Measurements from ENCODE around the gene ASL. TPM values are rescaled to one million over a fixed set of nuclear protein-coding genes. Genes with fewer than 3 reads are reported as not detected.

Gene ASL
- total and polyA plus RNA-seq, 10 of the 15 experiments (the other 5 are each of a cell fraction or from before 2014, with no cell fraction given): 0.66 to 36.7 (median 28.8) TPM

DNA sequence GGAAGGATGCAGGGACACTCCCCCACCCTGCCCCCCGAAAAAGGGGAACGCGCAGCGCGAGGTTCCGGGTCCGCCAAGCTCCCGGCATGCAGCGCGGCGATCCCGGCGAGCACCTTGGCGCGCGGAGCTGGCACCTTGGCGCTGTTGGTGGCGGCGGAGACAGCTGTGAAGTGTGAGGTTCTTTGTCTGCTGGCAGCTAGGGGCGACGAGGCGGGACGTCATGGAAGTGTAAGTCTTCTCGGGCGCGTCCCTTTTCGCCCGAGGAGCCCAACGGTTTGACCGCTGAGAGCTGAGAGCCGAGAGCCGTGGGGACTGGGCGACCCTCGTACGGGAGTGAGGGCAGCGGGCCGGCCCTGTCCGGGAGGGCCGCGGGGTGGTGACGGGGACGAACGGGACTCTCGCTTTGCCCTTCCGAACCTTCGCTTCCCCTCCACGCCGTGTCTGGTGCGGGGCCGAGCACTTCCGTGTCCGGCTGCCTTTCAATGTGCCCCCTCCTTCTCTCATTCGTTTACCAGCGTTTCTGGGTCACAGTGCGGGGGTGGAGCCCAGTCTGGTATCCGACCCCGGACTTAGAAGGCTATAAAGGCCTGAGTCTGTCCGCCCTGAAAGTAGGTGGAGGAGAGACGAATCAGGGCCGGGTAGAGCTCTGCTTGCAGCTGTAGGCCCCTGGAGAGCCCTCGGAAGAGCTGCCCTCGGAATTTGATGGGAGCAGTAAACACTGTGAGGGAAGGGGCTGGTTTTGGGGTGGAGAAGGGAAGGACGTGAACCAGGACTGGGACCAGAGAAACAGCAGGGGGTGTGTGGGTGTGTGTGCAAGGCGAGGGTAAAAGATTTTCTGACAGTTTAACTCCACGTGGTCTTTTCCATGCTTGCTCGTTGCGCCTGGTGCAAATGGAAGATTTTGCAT is 39.4 kb downstream of the ASL start, which contains the start of gene CRCP (continued):
- TF ChIP-seq BCL3 (IDR thresholded peaks at IDR 0.05; ENCODE audit: borderline replicate concordance, insufficient read depth, low read depth, low read length, poor library complexity, severe bottlenecking) (peak; percentile 45), ZBTB11 (CRISPR knock-in tag; IDR thresholded peaks at IDR 0.05) (no peak), FOS (IDR thresholded peaks at IDR 0.05; ENCODE audit: borderline replicate concordance, extremely low read depth, insufficient read length) (no peak), ZNF207 (IDR thresholded peaks at IDR 0.05; ENCODE audit: borderline replicate concordance) (no peak), TCF7 (IDR thresholded peaks at IDR 0.05; ENCODE audit: borderline replicate concordance) (no peak), CREM (IDR thresholded peaks at IDR 0.05; ENCODE audit: low read depth) (0 out of 2 replicates have a peak, but pooled peaks have one; percentile 20), BACH1 (IDR thresholded peaks at IDR 0.05; ENCODE audit: borderline replicate concordance) (peak; percentile 33; the same call in 1 of the 2 replicates), NBN (IDR thresholded peaks at IDR 0.05) (0 out of 2 replicates have a peak, but pooled peaks have one; percentile 28), EED (IDR thresholded peaks at IDR 0.05; ENCODE audit: low read depth) (no peak; the same call in 1 of the 2 replicates), RELB (IDR thresholded peaks at IDR 0.05; ENCODE audit: low read depth) (no peak), TAF1 (IDR thresholded peaks at IDR 0.05; ENCODE audit: borderline replicate concordance, low read depth, low read length) (peak; percentile 66; the same call in 1 of the 2 replicates), ESRRA (IDR thresholded peaks at IDR 0.05; ENCODE audit: low read length) (no peak), ZNF217 (IDR thresholded peaks at IDR 0.05) (no peak), ATF7 (IDR thresholded peaks at IDR 0.05; ENCODE audit: low read depth) (no peak)
- TF ChIP-seq, protein P1, sequence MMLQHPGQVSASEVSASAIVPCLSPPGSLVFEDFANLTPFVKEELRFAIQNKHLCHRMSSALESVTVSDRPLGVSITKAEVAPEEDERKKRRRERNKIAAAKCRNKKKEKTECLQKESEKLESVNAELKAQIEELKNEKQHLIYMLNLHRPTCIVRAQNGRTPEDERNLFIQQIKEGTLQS (IDR thresholded peaks at IDR 0.05; ENCODE audit: borderline replicate concordance, extremely low read depth, low read depth, low read length): no peak
- TF ChIP-seq, protein P2, sequence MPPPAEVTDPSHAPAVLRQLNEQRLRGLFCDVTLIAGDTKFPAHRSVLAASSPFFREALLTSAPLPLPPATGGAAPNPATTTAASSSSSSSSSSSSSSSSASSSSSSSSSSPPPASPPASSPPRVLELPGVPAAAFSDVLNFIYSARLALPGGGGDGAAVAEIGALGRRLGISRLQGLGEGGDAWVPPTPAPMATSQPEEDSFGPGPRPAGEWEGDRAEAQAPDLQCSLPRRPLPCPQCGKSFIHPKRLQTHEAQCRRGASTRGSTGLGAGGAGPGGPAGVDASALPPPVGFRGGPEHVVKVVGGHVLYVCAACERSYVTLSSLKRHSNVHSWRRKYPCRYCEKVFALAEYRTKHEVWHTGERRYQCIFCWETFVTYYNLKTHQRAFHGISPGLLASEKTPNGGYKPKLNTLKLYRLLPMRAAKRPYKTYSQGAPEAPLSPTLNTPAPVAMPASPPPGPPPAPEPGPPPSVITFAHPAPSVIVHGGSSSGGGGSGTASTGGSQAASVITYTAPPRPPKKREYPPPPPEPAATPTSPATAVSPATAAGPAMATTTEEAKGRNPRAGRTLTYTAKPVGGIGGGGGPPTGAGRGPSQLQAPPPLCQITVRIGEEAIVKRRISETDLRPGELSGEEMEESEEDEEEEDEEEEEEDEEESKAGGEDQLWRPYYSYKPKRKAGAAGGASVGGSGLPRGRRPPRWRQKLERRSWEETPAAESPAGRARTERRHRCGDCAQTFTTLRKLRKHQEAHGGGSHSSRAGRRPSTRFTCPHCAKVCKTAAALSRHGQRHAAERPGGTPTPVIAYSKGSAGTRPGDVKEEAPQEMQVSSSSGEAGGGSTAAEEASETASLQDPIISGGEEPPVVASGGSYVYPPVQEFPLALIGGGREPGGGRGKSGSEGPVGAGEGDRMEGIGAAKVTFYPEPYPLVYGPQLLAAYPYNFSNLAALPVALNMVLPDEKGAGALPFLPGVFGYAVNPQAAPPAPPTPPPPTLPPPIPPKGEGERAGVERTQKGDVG (CRISPR knock-in tag; IDR thresholded peaks at IDR 0.05): no peak
- TF ChIP-seq, protein P3, sequence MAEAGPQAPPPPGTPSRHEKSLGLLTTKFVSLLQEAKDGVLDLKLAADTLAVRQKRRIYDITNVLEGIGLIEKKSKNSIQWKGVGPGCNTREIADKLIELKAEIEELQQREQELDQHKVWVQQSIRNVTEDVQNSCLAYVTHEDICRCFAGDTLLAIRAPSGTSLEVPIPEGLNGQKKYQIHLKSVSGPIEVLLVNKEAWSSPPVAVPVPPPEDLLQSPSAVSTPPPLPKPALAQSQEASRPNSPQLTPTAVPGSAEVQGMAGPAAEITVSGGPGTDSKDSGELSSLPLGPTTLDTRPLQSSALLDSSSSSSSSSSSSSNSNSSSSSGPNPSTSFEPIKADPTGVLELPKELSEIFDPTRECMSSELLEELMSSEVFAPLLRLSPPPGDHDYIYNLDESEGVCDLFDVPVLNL (IDR thresholded peaks at IDR 0.05; ENCODE audit: low read depth, low read length): peak; percentile 29; the same call in 1 of the 2 replicates

All from GM12878 (cell line).